ENCODE data around the gene PARVB.

- TF ChIP-seq CTCF (IDR thresholded peaks at IDR 0.05) = no peak
- TF ChIP-seq POLR2A (IDR thresholded peaks at IDR 0.05) = no peak
- TF ChIP-seq POLR2AphosphoS5 (IDR thresholded peaks at IDR 0.05) = no peak
Measured at GRCh38 chr22:44112191-44112590, 88.1 kb downstream of the PARVB start.
